Osteoblast (primary cell): Measurements from ENCODE around the gene FOSL2. TPM values are rescaled to one million over a fixed set of nuclear protein-coding genes. Genes with fewer than 3 reads are reported as not detected.

Source experiments
- DNase-seq: peaks from one replicate; pipeline ENCODE4 v3.0.0; 2011; ENCODE audit warnings: low spot score, mixed read lengths; ENCODE audit not compliant: insufficient read length; ENCODE audit errors: missing footprints
- H2AFZ ChIP-seq: 2 replicates; pipeline ENCODE4 v1.6.0; 2011; ENCODE audit warnings: mild to moderate bottlenecking, low read length
- H3K27ac ChIP-seq: 2 replicates; pipeline ENCODE4 v1.5.1; 2011; ENCODE audit warnings: mild to moderate bottlenecking, low read depth, low read length, moderate library complexity
- H3K27me3 ChIP-seq: 2 replicates; pipeline ENCODE4 v1.6.0; 2012; ENCODE audit warnings: mild to moderate bottlenecking, control low read depth, inconsistent platforms, low read length, moderate library complexity; ENCODE audit not compliant: insufficient read depth
- H3K36me3 ChIP-seq: 2 replicates; pipeline ENCODE4 v1.5.1; 2011; ENCODE audit warnings: mild to moderate bottlenecking, low read length, control low read depth, moderate library complexity; ENCODE audit not compliant: insufficient read depth
- H3K4me1 ChIP-seq: 2 replicates; pipeline ENCODE4 v1.5.1; 2011; ENCODE audit warnings: mild to moderate bottlenecking, low read length, control low read depth, moderate library complexity; ENCODE audit not compliant: insufficient read depth
- H3K4me2 ChIP-seq: 2 replicates; pipeline ENCODE4 v1.6.0; 2011; ENCODE audit warnings: mild to moderate bottlenecking, low read length; ENCODE audit not compliant: insufficient read depth
- H3K4me3 ChIP-seq: fragments of 200-600 bp; sonication (generic); 3 replicates; pipeline ENCODE4 v1.5.1; 2012; ENCODE audit warnings: mild to moderate bottlenecking, low read length, inconsistent platforms; ENCODE audit not compliant: insufficient read depth
- H3K79me2 ChIP-seq: 2 replicates; pipeline ENCODE4 v1.6.0; 2012; ENCODE audit warnings: mild to moderate bottlenecking, low read length, control low read depth, inconsistent platforms; ENCODE audit not compliant: insufficient read depth
- H3K9me3 ChIP-seq: 2 replicates; pipeline ENCODE4 v1.5.1; 2011; ENCODE audit warnings: low read depth, low read length, control low read depth
- H4K20me1 ChIP-seq: 2 replicates; pipeline ENCODE4 v1.6.0; 2012; ENCODE audit warnings: mild to moderate bottlenecking, low read length, control low read depth; ENCODE audit not compliant: insufficient read depth
- CTCF ChIP-seq: IDR thresholded peaks from 2 replicates; pipeline ENCODE4 v1.5.1; 2011; ENCODE audit warnings: mild to moderate bottlenecking, low read depth, low read length, moderate library complexity; ENCODE audit errors: extremely low read depth
- total RNA-seq: library from RNA; depleted of rRNA; stranded (reverse); fragments of >200 nt; gene quantifications from 2 replicates; pipeline ENCODE4 v1.2.3, GENCODE V29; 2012

The FOSL2 gene
- total RNA-seq, 1 donor = 86.9 TPM

DNA sequence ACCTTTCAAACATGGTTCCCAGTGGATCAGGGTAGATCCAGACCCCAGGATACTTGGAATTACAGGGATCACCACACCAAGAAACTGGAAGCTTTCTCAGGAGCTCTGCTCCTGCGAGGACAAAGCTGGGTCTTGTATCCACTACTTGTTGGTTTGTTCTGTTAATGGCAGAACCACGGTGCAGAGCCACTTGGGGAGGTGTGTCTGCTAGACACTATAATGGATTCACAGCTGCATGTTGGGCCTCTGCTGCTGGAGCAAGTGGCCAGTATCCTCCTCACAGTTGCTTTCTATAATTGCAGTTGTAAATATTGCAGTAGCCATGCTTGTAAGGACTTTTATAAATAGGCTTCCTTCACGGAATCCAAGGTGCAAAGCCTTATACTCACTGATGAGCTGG lies 12.9 kb downstream of the FOSL2 start:
- no peak overlapping the region for H2AFZ ChIP-seq
- TF ChIP-seq CTCF = no peak
- no peaks in the 10 kb centered on the region for H3K9me3 ChIP-seq
- no peak overlapping the region for H3K4me3 ChIP-seq
- DNase-seq = peak; percentile 46
- no peak overlapping the region for H3K4me2 ChIP-seq
- H3K4me1 ChIP-seq = peaks cover 82% of the 10 kb centered on the region
- no peaks in the 10 kb centered on the region for H3K27me3 ChIP-seq
- H3K36me3 ChIP-seq = peaks cover 97% of the 10 kb centered on the region
- H3K27ac ChIP-seq = peak overlapping the region; percentile 44
- H3K79me2 ChIP-seq = peaks cover 98% of the 10 kb centered on the region
- H4K20me1 ChIP-seq = peaks cover 91% of the 10 kb centered on the region

DNA sequence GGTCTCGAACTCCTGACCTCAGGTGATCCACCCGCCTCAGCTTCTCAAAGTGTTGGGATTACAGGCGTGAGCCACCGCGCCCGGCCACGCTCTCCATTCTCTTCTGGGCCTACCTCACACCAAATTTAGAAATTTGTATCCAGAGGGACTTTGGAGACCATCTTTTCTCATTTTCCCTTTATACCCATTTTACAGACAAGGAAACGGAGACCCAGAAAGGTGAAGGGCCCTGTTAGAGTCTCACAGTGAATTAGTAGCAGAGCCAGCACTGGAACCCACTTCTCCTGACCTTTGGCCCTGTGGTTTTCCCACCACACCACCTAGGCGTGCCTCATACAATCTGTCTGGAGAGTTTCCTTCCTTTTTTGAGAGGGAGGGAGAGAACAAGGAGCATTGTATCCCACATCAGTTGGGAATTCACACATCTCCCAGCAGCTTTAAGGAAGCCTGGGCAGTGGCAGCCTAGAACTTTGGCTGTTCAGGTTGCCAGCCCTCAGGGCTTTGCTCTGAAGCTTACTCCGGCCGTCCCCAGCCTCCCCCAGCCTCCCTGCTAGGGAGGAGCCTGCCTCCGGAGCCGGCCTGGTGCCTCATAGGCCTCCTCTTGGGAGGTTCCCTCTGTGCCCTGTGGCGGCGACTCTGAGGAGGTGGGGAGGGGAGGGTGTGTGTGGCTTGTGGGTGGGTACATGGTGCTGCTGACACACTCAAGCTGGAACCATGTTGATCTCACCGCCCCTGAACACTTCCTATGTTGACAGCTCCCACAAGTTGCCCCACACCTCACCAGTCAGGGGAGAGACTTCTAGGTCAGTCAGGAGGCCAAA lies 13.8 kb downstream of the FOSL2 start:
- Histone ChIP-seq H3K27ac (peak overlapping the region; percentile 84), H3K4me3 (no peak overlapping the region), H3K9me3 (no peaks in the 10 kb centered on the region), H2AFZ (no peak overlapping the region), H3K4me1 (peaks cover 73% of the 10 kb centered on the region), H3K27me3 (no peaks in the 10 kb centered on the region), H3K36me3 (peaks cover 97% of the 10 kb centered on the region), H3K79me2 (peaks cover 96% of the 10 kb centered on the region), H3K4me2 (peak overlapping the region; percentile 27), H4K20me1 (peaks cover 88% of the 10 kb centered on the region)
- DNase-seq = peak; percentile 94
- TF ChIP-seq CTCF = no peak

DNA sequence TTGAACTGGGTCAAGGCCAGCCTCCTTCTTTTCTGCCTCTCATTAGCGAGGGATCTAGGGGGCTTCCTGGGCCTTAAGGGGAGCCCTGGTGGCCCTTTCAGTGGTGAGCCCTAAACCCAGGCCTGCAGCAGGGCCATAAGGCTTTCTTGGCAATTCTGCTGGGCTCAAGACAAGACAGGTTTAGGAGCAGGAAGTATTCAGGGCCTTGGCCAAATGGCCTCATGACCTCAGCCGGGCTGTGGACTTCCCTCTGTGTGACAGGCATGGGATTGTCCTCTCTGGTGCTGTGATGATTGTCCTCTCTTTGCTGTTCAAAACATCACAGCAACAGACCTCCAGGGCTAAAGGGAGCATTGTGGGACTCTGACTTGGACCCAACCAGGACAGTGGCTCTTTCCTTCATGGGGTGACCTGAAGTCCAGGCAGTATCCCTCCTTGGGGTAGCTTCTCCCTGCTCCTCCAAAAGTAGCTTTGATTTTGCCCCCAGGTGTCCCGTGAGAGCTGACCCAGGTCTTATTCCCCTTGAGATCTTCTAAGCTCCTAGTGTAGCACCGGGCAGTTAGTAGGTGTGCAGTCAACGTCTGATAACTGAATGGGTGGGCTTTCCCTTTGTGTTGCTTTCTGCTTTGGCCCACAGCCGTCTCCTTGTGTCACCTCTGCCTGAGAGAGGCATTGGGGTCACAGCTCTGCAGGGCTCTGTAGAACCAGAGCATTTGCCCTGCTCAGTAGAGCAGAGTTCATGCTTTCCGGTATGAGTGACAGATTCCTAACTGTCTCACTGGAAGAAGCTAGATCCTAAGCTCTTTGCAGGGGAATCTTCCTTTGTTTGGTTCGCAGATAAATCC lies 14.7 kb downstream of the FOSL2 start:
- H3K4me3 ChIP-seq = no peak overlapping the region
- peaks cover 96% of the 10 kb centered on the region for H3K79me2 ChIP-seq
- H3K36me3 ChIP-seq = peaks cover 97% of the 10 kb centered on the region
- TF ChIP-seq CTCF = no peak
- H3K9me3 ChIP-seq = no peaks in the 10 kb centered on the region
- peak; percentile 32 for DNase-seq
- no peaks in the 10 kb centered on the region for H3K27me3 ChIP-seq
- H2AFZ ChIP-seq = no peak overlapping the region
- peaks cover 87% of the 10 kb centered on the region for H4K20me1 ChIP-seq
- peak overlapping the region; percentile 27 for H3K4me2 ChIP-seq
- peaks cover 64% of the 10 kb centered on the region for H3K4me1 ChIP-seq
- peak overlapping the region; percentile 84 for H3K27ac ChIP-seq
